RWPE1 (cell line): ENCODE measurements around the gene MBLAC1.

Experiments
- CTCF ChIA-PET: fragments of 350-600 bp; sonication (Branson Sonifier 250); formaldehyde crosslinking; extraction: SDS; loops from one replicate; lab custom pipeline; 2021; lab: Yijun Ruan, JAX
- POLR2A ChIA-PET: fragments of 400-600 bp; formaldehyde crosslinking; extraction: SDS; loops from one replicate; lab custom pipeline; 2020; ENCODE audit warnings: antibody characterized with exemption; ENCODE audit not compliant: low non-redundant PET; lab: Yijun Ruan, JAX
- DNase-seq: peaks from one replicate; pipeline ENCODE4 v3.0.0; 2012; ENCODE audit warnings: low spot score
- H3K27ac ChIP-seq: fragments of 450-650 bp; 2 replicates; pipeline ENCODE4 v1.5.1; 2017
- TF ChIP-seq, protein P1 (sequence below): fragments of 450-650 bp; conservative IDR thresholded peaks from 2 replicates; pipeline ENCODE4 v1.5.1; 2017; ENCODE audit warnings: low read depth, mild to moderate bottlenecking

MBLAC1 gene

DNA sequence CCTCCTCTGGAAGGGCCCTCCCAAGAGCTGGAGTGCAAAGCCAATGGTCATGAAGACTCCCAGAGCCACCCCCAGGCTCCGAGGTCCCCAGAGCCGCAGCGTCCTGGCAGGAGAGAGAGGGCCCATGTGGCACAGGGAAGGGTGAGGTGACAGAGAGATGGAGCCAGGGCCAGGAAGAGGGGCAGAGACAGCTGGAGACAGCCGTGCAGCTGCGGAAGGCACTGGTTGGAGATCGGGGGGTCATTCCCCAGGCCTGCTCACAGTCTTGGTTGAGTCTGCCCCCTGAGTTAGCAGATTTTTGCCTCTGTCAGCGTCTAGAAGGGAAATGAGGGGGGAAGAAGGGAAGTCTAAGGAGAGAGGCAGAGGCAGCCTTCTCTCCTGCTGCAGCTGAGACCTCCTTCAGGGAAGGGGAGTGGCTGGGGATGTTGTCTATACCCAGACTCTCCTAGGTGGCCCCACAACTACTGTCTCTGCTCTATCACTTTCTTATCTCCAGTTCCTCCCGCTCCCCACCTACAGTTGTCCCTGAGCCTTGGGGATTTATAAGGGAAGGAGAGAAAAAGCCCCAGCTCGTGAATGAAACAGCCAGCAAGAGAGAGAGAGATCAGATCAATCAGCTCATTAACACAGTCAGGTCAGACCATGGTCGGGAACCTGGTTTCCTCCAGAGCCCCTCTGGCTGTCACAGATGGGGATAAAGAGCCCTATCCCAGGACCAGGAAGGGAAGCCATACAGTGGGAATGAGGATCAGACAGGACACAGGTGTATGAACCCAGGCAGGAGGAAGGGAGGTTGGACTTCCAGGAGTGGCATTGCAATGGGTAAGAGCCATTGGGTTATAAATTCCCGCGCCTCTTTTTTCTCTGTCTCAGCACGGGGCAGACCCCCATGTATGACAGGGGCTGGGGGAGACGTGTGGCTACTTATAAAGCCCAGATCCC is 40.5 kb downstream of the MBLAC1 start:
- ChIA-PET CTCF (interaction anchor here (0.6 to 0.7 kb wide), 2 partner anchors 52 to 312 kb away, joined by 3 read pairs; partner anchors contain the start of genes PVRIG and TSC22D4), POLR2A (interaction anchor here (1.2 kb wide), 1 partner anchor 37 kb away, joined by 3 read pairs; no protein-coding TSS in a partner anchor)
- H3K27ac ChIP-seq, result peak overlapping the region; percentile 86
- TF ChIP-seq, protein P1, sequence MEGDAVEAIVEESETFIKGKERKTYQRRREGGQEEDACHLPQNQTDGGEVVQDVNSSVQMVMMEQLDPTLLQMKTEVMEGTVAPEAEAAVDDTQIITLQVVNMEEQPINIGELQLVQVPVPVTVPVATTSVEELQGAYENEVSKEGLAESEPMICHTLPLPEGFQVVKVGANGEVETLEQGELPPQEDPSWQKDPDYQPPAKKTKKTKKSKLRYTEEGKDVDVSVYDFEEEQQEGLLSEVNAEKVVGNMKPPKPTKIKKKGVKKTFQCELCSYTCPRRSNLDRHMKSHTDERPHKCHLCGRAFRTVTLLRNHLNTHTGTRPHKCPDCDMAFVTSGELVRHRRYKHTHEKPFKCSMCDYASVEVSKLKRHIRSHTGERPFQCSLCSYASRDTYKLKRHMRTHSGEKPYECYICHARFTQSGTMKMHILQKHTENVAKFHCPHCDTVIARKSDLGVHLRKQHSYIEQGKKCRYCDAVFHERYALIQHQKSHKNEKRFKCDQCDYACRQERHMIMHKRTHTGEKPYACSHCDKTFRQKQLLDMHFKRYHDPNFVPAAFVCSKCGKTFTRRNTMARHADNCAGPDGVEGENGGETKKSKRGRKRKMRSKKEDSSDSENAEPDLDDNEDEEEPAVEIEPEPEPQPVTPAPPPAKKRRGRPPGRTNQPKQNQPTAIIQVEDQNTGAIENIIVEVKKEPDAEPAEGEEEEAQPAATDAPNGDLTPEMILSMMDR, result no peak
- DNase-seq, result no peak

DNA sequence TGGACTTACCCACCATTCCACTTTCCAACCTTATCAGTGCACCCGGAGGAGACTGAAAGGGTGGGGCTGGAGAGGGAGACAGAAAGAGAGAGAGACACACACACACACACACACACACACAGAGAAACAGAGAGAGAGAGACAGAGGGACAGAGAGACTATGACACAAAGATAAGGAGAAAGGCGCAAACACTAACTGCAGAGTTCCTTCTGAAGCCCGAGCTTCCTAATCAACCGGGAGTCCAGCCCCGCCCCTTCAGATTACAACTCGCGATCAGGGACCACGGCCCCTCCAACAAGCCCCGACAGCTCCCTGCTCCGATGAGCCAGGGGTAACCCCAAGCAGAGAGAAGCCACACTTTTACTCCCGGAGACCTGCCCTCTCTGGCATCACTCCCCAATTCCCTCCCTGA is 41.2 kb downstream of the MBLAC1 start:
- ChIA-PET CTCF (interaction anchor here (0.5 kb wide), 1 partner anchor 11 kb away, joined by 5 read pairs; no protein-coding TSS in a partner anchor), POLR2A (interaction anchor here (1.2 kb wide), 1 partner anchor 37 kb away, joined by 3 read pairs; no protein-coding TSS in a partner anchor)
- TF ChIP-seq, protein P1, result no peak
- no peak for DNase-seq
- H3K27ac ChIP-seq, result peak overlapping the region; percentile 86

DNA sequence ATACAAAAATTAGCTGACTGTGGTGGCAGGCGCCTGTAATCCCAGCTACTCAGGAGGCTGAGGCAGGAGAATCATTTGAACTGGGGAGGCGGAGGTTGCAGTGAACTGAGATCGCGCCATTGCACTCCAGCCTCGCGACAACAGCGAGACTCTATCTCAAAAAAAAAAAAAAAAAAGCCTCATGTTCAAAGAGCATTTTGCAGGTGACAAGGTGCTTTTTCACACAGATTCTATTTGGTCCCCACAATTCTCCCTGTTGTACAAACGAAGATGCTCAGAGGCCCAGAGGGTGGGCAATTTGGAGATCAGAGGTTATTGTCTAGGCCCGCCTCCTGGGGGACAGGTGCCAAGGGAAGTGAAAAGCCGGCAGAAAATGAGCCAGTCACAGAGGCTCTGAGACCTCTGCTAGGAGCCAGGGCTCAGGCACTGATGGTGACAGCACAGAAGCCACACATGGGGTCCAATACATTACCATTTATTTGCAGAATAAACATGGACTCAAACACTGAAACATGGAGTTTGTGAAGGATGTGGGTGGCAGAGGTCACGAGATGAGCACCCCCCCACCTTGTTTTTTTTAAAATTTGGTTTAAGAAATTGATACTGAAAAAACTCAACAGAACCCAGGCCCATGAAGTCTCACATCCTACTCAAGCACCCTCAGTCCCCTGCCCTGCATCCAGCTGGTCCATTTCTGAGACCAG is 42.5 kb downstream of the MBLAC1 start:
- DNase-seq, result no peak
- POLR2A ChIA-PET, result no interaction called here
- CTCF ChIA-PET, result no interaction called here
- peak overlapping the region; percentile 86 for H3K27ac ChIP-seq
- TF ChIP-seq, protein P1, result no peak

DNA sequence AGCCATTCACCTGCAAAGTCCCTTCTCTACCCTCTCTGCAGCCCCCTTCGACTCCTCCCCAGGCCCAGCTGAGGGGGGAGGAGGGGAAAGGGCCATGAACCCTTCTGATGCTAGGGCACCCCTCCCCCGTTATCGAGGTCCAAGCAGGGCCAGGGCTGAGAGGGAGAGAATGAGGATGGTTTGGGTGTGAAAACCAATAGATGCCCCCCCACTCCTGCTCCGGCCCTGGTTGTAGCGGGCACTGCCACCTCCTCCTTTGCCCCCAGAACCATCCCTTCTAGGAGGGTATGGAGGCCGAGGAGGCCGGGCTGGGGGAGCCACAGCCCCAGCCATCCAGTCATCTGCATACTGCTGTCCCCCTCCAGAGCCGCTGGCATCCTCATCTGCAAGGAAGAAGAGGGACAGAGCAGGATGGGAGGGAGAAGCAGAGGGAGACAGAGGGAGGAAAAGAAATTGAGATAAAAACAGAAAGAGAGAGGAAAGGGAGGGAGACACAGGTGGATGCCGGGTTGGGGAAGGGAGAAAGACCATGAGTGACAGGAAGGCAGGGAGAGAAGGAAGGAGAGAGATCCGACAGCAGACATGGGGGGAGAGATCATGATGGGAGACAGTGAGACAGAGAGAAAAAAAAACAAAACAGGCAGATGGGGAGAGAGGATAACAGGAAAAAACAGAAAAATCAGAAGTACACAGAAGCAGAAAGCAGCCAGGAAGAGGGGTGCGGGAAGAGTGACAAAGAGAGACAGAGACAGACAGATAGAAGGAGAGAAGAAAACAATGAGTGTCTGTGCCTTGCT is 43.5 kb downstream of the MBLAC1 start:
- DNase-seq, result no peak
- TF ChIP-seq, protein P1, result no peak
- CTCF ChIA-PET, result interaction anchor here (1.0 kb wide), 1 partner anchor 12 kb away, joined by 3 read pairs; no protein-coding TSS in a partner anchor
- POLR2A ChIA-PET, result no interaction called here
- no peak overlapping the region for H3K27ac ChIP-seq

DNA sequence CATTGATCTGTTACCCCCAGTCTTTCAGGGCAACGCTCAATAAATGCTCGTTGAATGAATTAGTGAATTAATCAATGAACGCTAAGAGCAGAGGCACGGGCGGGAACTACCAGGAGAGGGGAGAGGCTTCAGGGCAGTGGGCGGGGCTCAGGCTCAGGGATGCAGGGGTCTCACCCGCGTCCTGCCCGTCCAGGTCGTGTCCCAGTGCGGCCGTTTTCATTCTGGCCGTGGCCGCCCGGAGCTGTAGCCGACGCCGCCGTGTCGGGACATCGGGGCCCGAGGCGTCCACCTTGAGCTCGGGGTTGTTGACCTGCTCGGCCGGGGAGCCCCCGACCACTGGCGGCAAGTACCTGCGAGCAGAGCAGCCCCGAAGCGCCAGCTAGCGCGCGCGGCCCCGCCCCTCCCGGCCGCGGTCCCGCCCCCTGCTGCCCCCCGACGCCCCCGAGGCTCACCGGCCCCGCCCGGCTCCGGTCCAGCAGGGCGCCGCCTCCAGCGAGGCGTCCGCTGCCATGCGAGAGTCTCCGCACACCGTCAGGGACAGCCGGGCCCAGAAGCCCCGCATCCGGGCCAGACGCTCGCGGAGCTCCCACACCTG is 44.4 kb downstream of the MBLAC1 start:
- ChIA-PET CTCF (interaction anchor here (1.0 kb wide), 1 partner anchor 13 kb away, joined by 3 read pairs; no protein-coding TSS in a partner anchor), POLR2A (no interaction called here)
- TF ChIP-seq, protein P1, result no peak

More for the DNA sequence above, 44.4 kb downstream of the MBLAC1 start:
- H3K27ac ChIP-seq, result no peak overlapping the region
- DNase-seq, result no peak
